NCI-H2107 treated with DMSO at 0.1 percent for 48 hours (cell line): ENCODE data around the gene FGD4.

Source experiments
- DNase-seq: peaks from one replicate; lab custom pipeline; 2025; ENCODE audit not compliant: unreplicated experiment; lab: John Stamatoyannopoulos, UW

The FGD4 gene

DNA sequence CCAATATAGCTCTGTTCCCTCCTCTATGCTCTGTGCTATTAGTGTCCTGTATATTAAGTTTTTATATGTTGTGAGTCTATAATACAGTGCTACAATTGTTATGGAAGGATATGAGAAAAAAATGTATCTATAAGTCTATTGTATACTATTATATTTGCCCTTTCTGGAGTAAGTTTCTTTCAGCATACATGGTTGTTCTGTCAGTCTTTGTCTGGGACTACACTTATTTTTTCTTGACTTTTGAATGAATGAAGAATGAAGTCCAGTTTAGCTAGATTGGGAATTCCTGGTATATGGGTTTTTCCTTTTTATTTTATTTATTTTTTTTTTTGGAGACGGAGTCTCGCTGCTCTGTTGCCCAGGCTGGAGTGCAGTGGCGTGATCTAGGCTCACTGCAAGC, 203.7 kb downstream of the FGD4 start:
- DNase-seq = no peak

DNA sequence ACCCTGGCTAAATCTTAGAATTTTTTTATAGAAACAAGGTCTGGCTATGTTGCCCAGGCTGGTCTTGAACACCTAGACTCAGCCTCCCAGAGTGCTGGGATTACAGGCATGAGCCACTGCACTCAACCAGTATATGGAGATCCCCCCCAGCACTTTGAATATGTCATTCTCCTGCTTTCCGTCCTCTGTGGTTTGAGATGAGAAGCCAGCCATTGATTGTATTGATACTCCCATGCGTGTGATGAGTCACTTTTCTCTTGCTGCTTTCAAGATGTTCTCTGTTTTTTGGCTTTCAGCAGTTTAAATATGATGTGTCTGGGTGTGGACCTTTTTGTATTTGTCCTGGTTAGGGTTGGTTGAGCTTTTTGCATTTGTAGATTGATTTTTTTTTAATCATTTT, 204.5 kb downstream of the FGD4 start:
- DNase-seq = no peak

DNA sequence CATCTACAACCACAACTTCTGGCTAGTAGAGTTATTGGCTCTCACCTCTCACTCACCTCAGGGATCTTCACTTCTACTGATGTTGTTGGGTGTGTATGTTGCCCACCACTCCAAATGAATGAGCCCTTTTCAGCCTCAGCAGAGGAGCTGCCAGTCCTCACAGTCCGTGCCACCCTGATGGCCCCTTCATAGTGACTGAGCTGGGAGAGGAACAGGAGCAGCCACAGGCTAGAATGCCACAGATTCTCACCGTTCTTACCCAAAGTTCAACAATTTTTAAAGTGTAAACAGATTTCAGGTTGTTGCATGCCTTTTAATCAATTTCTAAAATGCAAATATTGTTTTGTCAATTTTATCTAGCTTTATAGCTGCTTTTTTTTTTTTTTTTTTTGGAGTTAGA, 205.2 kb downstream of the FGD4 start:
- DNase-seq = no peak

DNA sequence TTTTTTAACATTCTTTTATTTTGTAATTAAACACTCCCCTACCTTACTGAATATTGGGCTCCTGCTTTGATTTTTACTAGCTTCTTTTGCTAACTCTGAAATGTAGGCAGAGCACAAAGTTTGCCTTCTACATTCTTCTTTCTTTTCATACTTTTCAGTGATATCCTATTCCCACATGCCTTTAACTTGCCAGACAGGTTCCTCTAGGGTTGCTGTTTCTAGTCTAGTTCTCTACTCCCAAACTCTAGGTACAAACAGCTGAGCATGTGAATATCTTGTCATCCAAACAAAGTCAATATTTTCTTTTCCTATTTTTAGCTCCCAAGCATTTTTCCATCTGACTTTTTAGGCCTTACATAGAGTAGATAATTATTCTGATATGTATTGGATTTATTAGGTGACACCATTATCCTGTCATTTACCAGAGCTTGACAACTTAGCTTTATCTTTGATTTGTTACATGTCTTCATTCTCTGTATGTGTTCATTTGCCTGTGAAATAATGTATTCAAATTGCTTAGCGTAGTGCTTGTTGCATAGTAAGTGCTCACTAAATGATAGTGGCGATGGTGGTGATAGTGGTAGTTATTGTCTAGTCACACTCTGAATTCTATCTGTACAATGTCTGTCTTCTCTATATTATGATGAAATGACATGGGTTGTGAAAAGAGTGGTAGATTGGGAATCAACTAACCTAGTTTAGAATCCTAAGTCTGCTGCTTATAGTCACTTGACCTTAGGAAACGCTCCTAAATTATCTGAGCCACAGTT, 206.2 kb downstream of the FGD4 start:
- no peak for DNase-seq

DNA sequence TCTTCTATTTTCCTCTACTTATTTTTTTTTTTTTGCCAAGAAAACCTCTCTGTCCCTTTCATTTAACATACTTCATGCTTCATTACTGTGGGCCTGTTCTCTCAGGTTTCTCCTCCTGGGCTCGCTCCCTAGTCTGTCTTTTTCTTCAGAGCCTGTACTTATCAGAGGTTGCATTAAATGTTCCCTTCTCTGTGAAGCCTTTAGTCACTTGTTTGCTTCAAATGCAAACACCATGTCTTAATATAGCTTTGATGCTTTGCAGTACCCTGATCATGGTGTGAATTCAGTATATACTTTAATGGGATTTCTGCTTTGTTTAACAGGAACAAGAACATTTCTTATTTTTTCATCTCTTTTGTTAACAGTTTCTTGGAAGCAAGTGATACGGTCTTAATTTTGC, 207.1 kb downstream of the FGD4 start:
- no peak for DNase-seq

DNA sequence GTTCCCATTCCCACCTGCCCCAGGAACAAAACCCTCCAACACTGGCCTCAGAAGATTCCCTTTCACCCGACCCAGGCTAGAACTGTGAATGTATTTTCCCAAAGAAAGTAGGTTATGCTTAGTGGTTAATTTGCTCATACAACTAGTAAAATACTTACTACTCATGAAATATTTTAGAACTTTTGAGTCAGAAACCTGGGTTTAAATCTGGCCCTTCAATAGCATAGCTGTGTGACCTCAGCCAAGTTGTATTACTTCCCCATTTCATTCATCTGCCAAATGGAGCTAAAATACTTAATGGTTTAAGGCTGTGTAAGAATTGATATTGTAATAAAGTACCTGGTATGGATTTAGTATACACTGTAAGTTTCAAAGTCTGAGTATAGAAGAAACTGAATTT, 210.6 kb downstream of the FGD4 start:
- no peak for DNase-seq

DNA sequence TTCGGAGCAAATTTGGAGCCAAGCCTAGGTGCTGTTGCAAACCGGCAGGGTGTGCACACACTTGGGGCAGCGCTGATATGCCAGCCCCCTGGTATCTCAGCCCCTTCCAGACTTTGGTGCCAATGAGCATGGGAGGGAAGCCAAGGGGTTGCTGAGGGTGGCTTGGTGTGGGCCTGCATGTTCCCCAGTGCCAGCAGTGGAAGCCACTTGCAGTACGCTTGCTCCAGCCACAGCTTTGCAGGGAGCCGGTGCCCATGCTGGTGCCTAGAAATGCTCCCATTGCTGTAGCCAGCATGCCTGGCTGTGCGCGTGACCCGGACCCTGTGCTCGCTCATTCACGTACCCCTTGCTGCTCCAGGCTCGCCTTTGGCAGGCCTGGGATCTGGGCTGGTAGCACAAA, 212.6 kb downstream of the FGD4 start:
- DNase-seq = no peak

DNA sequence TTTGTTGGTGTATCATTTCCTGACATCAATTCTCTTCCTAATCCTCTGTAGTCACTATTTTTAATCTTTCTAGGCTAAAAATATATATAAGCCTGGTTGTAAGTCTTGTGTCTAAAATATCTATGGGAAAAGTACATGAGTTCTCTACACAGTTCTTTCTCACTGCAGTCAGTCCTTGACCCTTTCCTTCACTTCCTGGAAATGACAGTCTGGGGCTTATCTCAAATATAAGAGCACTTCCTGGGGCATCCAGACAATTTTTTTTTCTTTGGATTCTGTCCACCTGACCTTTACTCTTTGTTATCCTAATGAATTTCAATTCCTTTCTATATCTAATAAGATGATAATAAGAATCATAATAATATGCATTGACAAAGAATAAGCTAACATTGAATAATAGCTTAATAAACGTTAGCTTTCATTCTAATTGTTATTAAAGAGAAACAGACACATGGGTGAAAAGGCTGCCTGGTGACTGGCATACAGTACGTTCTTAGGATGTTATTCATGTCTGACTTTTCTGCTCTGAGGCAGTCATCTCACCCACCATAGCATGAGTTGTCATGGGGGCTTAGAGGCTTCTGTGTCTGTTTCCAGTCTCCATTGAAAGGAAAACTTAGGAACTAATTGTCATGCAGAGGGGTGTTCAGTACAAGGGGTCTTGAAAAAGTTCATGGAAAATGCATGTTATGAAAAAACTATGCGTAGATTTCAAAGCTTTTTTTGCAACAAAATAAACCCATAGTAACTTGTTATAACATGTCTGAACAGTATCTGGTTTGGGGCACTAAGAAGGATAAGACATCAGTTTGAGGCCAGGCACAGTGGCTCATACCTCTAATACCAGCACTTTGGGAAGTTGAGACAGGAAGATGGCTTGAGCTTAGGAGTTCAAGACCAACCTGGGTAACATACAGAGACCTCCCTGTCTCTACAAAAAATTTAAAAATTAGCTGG, 213.6 kb downstream of the FGD4 start:
- DNase-seq = no peak

DNA sequence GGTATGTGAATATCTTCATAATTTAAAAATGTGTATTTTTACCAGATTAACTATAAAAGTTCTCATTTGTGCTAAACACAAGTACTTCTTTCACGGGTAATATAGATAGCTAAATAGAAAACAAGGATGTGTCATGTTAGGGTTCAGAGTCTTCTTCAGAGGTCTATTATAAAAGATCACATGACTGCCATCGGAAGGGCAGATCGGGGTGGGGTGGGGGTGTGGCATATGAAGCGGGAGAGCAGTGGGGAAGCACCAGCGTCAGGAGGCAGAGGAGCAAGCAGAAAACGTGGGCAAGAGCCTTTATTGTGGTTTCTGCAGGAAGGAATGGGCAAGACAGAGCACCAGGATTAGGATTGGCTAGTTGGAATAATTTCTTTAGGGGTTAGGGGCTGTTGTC, 216.1 kb downstream of the FGD4 start:
- DNase-seq = no peak

DNA sequence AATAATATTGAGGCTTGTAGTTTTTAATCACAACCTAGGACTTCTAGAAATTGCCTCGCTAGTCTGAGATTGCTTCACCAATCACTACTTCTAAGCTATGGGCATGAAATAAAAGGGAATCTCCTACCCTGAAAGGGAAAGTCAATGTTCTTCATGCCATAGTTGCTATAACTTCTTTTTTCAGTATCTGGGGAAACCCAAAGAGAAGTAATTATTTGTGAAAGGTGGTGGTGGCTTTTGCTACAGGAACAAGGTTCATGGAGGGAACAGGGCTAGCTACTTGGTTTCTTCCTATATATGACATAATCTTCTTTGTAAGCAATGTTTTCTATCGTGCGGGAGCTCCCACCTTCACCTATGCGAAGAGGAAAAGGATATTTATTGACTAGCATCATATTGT, 218.2 kb downstream of the FGD4 start:
- no peak for DNase-seq

DNA sequence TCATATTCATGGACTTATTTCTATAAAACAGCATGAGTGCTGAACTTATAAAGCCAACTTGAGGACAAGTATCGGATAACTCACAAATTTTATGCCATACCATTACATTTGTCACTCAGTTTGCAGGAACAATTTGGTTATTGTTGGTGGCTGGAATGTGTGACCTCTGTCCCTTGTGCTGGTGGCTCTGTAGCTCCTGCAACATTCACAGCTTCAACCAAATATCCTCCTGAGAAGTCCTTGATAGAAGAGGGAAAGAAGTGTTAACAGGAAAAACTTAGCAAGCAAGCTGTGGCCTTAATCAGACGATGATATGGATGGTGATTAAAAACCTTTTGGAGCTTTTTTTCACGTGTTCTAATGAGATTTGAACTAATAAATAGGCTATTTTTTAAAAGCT, 218.8 kb downstream of the FGD4 start:
- no peak for DNase-seq

DNA sequence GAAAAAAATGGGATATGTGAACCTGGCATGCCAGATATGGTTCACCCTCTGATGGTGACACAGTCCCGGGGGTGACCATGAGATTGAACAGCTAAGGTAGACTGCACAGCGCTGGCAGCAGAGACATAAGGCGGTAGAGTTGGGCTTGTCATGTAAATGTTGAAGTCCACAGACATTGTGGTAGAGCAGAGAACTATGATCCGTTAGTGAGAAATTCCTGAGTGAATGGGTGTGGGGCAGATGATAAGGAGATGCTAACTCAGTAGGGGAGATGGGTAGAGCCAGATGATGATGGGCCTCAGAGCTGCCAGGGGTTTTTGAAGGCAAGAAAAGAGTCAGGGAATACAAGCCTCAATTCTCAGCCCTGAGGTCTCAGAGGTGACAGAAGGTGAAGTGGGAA, 228.6 kb downstream of the FGD4 start:
- DNase-seq = no peak

DNA sequence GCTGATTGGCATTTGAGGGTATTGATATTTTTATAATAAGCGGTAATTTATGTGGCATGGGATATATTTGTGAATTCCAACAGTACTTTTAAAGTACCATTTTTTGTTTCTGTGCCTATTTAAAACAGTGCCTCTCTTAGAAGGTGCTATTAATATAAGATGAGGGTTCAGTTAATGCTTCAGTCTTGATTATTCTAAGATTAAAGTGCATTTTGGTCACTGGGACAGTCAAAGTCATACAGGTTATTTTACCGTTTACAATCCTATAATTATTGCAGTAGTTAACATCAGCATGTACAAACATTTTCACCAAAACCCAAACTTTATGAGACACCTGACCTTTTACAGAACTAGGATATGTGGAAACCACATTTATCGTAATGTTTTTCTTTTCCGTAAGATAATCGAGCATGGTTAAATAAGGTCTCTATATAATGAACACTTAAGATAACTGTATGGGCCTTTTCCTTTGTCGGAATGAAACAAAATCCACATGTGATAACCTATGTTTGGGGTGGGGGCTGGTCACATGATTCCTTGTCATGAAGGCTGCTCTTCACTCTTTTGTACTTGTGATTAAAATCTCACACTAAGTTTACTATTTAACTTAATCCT, 242.0 kb downstream of the FGD4 start:
- no peak for DNase-seq

DNA sequence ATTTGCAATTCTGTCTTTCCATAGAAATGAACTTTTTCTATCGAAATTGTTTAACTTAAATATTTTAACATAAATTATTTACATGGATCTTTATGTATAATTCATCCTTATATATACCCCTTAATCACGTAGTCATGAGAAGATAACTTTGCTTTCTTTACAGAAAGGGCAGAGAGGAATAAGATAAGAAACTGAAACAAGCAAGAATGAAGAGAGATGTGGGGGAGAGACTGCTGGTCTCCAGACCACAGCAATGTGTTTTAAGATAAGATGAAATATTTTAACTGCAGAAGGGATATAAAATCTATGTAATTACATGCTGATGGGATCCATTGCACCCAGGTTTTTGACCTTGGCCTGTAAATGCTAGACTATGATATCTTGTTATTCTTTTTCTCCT, 245.1 kb downstream of the FGD4 start:
- DNase-seq = no peak

DNA sequence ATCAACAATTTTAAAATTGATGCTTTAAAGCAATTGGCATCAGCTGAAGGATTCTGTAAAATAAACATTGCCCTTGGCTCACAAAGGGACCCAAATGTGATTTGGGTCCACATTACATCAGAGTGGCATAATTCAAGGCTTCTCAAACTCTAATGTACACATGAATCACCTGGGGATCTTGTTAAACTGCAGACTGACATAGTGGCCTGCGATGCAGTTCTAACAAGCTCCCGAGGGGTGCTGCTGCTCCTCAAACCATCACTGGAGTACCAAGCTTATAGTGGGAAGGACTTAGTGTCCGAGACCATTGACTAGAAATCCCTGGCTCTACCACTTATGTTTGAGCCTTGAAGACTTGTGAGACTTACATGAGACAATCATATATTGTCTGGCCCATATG, 247.9 kb downstream of the FGD4 start:
- DNase-seq = no peak

DNA sequence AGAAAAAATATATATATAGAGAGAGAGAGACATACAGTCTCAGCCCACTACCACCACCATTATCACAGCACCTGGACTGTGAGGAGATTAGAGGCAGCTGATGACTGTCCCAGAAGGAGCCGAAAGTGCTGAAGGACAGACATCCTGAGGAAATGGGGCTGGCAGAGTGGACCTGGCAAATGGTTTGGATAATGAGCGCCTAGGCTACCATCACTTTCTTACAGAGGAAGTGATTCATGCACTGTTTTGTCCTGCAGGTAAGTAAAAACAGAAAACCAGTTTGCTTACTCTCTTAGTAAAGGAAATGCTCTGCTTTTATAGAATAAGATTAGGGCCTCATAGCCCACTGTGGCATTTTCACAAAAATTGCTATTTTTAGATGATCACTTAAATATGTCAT, 251.2 kb downstream of the FGD4 start:
- DNase-seq = no peak

DNA sequence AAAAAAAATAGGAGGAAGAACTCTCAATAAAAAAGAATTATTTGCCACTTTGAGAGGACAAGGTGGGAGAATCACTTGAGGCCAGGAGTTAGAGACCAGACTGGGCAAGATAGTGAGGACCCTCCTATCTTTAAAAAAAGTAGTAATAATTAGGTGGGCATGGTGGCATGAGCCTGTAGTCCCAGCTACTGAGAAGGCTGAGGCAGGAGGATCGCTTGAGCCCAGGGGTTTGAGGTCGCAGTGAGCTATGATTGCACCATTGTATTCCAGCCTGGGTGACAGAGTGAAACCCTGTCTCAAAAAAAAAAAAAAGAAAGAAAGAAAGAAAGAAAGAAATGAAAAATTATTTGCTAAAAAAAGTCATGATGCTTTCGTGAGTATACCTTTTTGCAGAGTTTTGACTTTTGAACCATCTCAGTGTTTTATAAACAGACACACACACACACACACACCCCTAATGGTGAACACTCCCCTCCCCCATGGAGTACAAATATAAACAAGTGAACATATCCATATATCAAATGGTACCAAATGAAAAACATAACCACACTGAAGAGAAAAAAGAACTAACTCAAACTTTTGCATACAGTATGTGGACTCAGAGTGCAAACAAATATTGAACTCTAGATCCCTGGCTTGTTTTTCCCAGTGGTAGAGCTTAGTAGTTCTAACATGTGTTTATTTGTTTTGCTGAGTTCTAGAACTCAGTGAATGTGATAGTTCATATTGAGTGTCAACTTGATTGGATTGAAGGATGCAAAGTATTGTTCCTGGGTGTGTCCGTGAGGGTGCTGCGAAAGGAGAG, 252.0 kb downstream of the FGD4 start:
- DNase-seq = no peak

DNA sequence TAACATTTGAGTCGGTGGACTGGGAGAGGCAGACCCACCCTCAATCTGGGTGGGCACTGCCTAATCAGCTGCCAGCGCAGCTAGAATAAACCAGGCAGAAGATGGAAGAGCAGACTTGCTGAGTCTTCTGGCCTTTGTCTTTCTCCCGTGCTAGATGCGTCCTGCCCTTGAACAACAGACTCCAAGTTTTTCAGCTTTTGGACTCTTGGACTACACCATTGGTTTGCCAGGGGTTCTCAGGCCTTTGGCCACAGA, 252.5 kb downstream of the FGD4 start:
- no peak for DNase-seq

DNA sequence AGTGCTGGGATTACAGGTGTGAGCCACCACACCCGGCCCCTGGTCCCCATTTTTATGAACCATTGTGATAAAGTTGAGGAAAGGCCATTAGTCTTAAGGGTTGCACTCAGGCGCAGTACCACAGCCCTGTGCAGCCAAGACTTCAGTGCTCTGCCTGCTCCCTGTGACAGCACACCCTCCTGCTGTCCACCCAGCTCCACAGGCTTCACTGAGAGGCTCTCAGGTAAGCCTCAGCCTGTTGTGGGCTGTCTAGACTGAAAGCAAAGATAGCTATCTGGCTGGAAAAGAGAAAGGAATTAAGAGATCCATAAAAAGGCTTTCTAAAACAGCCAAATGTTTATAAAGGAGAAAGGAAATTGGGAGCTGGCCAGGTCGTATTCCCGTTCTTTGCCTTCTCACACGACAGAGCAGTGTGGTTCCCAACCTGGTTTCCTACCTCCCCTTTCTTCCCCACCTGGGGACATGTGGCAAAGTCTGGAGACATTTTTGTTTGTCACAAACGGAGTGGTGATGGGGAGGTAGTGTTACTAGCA, 260.6 kb downstream of the FGD4 start:
- DNase-seq = no peak

DNA sequence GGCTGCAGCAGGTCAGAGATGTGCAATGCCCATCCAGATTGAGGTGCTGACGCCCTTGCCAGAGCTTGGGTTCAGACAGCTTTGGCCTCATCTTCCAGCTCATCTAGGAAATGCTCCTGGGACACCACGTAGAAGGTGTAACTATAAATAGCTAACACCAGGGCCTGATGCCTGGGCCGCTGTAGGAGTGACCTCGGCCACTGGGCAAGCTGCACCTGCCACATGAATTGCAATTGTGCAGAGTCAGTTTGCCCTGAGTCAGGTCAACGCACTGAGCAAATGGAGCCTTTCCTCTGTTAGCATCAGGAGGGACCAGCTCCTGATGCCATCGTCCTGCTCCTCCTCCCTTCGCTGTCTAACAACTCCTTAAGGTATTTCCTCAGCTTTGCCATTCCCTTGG, 262.3 kb downstream of the FGD4 start:
- DNase-seq = no peak

DNA sequence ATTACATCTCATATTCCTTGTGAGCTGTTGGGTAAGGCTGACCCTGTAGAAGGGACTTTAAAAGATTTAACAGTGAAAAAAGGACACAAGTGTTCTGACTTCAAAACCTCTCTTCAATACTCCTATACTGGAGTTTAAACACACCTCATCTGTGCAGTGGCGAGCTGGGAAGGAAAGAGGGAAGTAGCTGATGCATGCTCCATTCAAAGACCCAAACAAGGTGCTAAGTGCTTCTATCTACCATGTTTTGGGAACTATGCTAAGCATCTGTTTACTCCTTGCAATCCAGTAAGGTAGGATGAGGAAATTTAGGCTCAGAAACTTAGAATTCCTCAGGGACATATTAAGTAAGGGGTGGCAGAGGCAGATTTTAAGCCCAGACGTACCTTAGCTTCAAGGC, 263.3 kb downstream of the FGD4 start:
- no peak for DNase-seq
